HCT116 (cell line): ENCODE measurements around the gene DDAH1. TPM values are rescaled to one million over a fixed set of nuclear protein-coding genes. Genes with fewer than 3 reads are reported as not detected.
A peak's percentile ranks its signal among the peaks of the same experiment; 100 is the strongest.

ENCODE experiments used
- ATAC-seq: fragments of 200-7000 bp; cut with Tn5 transposase; 2 replicates; pipeline ENCODE4 v1.9.1; 2020; ENCODE audit warnings: mild to moderate bottlenecking, moderate library complexity
- BruUV-seq: library from RNA; stranded (reverse); fragments of 400-500 nt; replicated peaks from 2 replicates; lab custom pipeline; 2021; lab: Mats Ljungman, UMichigan
- CTCF ChIA-PET: fragments of 300-600 bp; sonication (Branson Sonifier 250); formaldehyde crosslinking; loops from one replicate; lab custom pipeline; 2021; ENCODE audit warnings: antibody characterized with exemption; lab: Charles Lee
- POLR2A ChIA-PET: fragments of 300-600, 350-600 bp; sonication (Branson Sonifier 250); formaldehyde crosslinking; loops from one replicate; lab custom pipeline; 2021; ENCODE audit warnings: antibody characterized with exemption; lab: Charles Lee
- RAD21 ChIA-PET, 2 experiments: fragments of 300-600 bp; sonication (Branson Sonifier 250); formaldehyde crosslinking; loops; one replicate each; lab custom pipeline; 2023; ENCODE audit warnings: low total read pairs in 2 of 2; ENCODE audit not compliant: uncharacterized antibody in 2 of 2, unreplicated experiment in 2 of 2, low non-redundant PET in 1 of 2; lab: Charles Lee
- DNase-seq: peaks from one replicate; pipeline ENCODE4 v3.0.0-alpha.2; 2010; ENCODE audit warnings: low read depth, low spot score
- H2AFZ ChIP-seq: fragments of 200-600 bp; shearing (Covaris generic), sonication (generic); 2 replicates; pipeline ENCODE4 v1.6.1; 2017; ENCODE audit warnings: low read depth, mixed run types, mixed read lengths, antibody characterized with exemption, low read length; ENCODE audit not compliant: poor library complexity, severe bottlenecking
- H3K27ac ChIP-seq: 2 replicates; pipeline ENCODE4 v1.5.1; 2012; ENCODE audit warnings: low read depth, low read length
- H3K27me3 ChIP-seq: fragments of 200-600 bp; sonication (generic); 2 replicates; pipeline ENCODE4 v1.6.1; 2016; ENCODE audit warnings: mixed run types, low read length, mixed read lengths; ENCODE audit not compliant: insufficient read depth
- H3K36me3 ChIP-seq, 2 experiments: fragments of 200-500 bp in 1 of 2; fragments of 200-600 bp in 1 of 2; sonication (Bioruptor generic) in 1 of 2; sonication (generic) in 1 of 2; 2 replicates each; pipeline versions ENCODE4 v1.5.1 to v1.6.1; 2014 to 2016; ENCODE audit warnings: low read length in 2 of 2, inconsistent platforms in 1 of 2, mixed read lengths in 1 of 2, mixed run types in 1 of 2; ENCODE audit not compliant: insufficient read depth in 2 of 2, control insufficient read depth in 1 of 2
- H3K4me1 ChIP-seq, 2 experiments: fragments of 200-600 bp in 1 of 2; sonication (generic) in 1 of 2; 2 replicates each; pipeline versions ENCODE4 v1.5.1 to v1.6.1; 2012 to 2017; ENCODE audit warnings: low read length in 2 of 2, inconsistent platforms in 1 of 2, mild to moderate bottlenecking in 1 of 2, mixed read lengths in 1 of 2, mixed run types in 1 of 2, moderate library complexity in 1 of 2; ENCODE audit not compliant: insufficient read depth in 2 of 2, control insufficient read depth in 1 of 2
- H3K4me2 ChIP-seq: fragments of 200-600 bp; sonication (generic); 2 replicates; pipeline ENCODE4 v1.6.1; 2017; ENCODE audit warnings: mixed run types, low read length, mixed read lengths
- H3K4me3 ChIP-seq, 2 experiments: fragments of 200-600 bp in 1 of 2; sonication (generic) in 1 of 2; replicated peaks in 1 of 2; 2 replicates each; pipeline ENCODE4 v1.5.1; 2011 to 2016; ENCODE audit warnings: low read length in 2 of 2, control low read depth in 1 of 2, low read depth in 1 of 2, mild to moderate bottlenecking in 1 of 2, mixed read lengths in 1 of 2, mixed run types in 1 of 2
- H3K79me2 ChIP-seq: fragments of 200-600 bp; sonication (generic); 2 replicates; pipeline ENCODE4 v1.6.1; 2017; ENCODE audit warnings: mild to moderate bottlenecking, mixed run types, low read length, moderate library complexity, mixed read lengths; ENCODE audit not compliant: insufficient read depth
- H3K9ac ChIP-seq: fragments of 200-600 bp; sonication (generic); 2 replicates; pipeline ENCODE4 v1.6.1; 2016; ENCODE audit warnings: low read length, mixed read lengths
- H3K9me2 ChIP-seq: fragments of 200-600 bp; sonication (generic), shearing (Covaris generic); 2 replicates; pipeline ENCODE4 v1.6.1; 2017; ENCODE audit warnings: mixed run types, mild to moderate bottlenecking, moderate library complexity; ENCODE audit not compliant: insufficient read depth
- H3K9me3 ChIP-seq, 2 experiments: fragments of 200-500 bp in 1 of 2; fragments of 200-600 bp in 1 of 2; sonication (Bioruptor generic) in 1 of 2; sonication (generic) in 1 of 2; 2 replicates each; pipeline ENCODE4 v1.6.1; 2014 to 2017; ENCODE audit warnings: low read length in 2 of 2, mixed read lengths in 2 of 2, inconsistent platforms in 1 of 2, low read depth in 1 of 2, mild to moderate bottlenecking in 1 of 2, mixed run types in 1 of 2, moderate library complexity in 1 of 2; ENCODE audit not compliant: control insufficient read depth in 1 of 2, insufficient read depth in 1 of 2
- H4K20me1 ChIP-seq: fragments of 200-600 bp; sonication (generic), shearing (Covaris generic); 2 replicates; pipeline ENCODE4 v1.6.1; 2017; ENCODE audit warnings: mixed run types, mild to moderate bottlenecking, moderate library complexity; ENCODE audit not compliant: insufficient read depth
- CBX3 ChIP-seq: IDR thresholded peaks from 2 replicates; pipeline ENCODE4 v1.6.1; 2012; ENCODE audit warnings: low read depth
- CTCF ChIP-seq, 3 experiments: fragments of 200-600 bp in 1 of 3; sonication (generic) in 1 of 3; IDR thresholded peaks in 2 of 3; conservative IDR thresholded peaks in 1 of 3; 2 replicates each; pipeline ENCODE4 v1.5.1; 2012 to 2017; ENCODE audit warnings: low read depth in 2 of 3, low read length in 2 of 3, antibody characterized with exemption in 1 of 3, borderline replicate concordance in 1 of 3, control low read depth in 1 of 3, mild to moderate bottlenecking in 1 of 3, mixed read lengths in 1 of 3, mixed run types in 1 of 3, moderate library complexity in 1 of 3; ENCODE audit not compliant: insufficient read depth in 1 of 3
- EGR1 ChIP-seq: IDR thresholded peaks from 2 replicates; pipeline ENCODE4 v1.6.1; 2012; ENCODE audit warnings: low read depth
- ELF1 ChIP-seq: IDR thresholded peaks from 2 replicates; pipeline ENCODE4 v1.6.1; 2012; ENCODE audit warnings: low read depth, borderline replicate concordance
- EZH2phosphoT487 ChIP-seq: fragments of 200-600 bp; IDR thresholded peaks from 2 replicates; pipeline ENCODE4 v1.6.1; 2018; ENCODE audit warnings: antibody characterized with exemption, borderline replicate concordance
- RAD21 ChIP-seq: IDR thresholded peaks from 2 replicates; pipeline ENCODE4 v1.6.1; 2012; ENCODE audit warnings: low read depth, mild to moderate bottlenecking
- REST ChIP-seq: IDR thresholded peaks from 2 replicates; pipeline ENCODE4 v1.6.1; 2012; ENCODE audit warnings: low read depth
- SIN3A ChIP-seq: IDR thresholded peaks from 2 replicates; pipeline ENCODE4 v1.6.1; 2012; ENCODE audit warnings: low read depth
- SP1 ChIP-seq: IDR thresholded peaks from 2 replicates; pipeline ENCODE4 v1.6.1; 2012; ENCODE audit warnings: low read depth
- TCF7L2 ChIP-seq: IDR thresholded peaks from 2 replicates; pipeline ENCODE4 v1.7.0; 2011; ENCODE audit warnings: borderline replicate concordance, inconsistent platforms; ENCODE audit not compliant: insufficient read depth, insufficient read length; ENCODE audit errors: extremely low read depth
- YY1 ChIP-seq: IDR thresholded peaks from 2 replicates; pipeline ENCODE4 v1.6.1; 2011; ENCODE audit warnings: low read length, low read depth, moderate library complexity, mild to moderate bottlenecking; ENCODE audit not compliant: insufficient replicate concordance; ENCODE audit errors: extremely low read depth
- ZFX ChIP-seq: fragments of 450-650 bp; IDR thresholded peaks from 2 replicates; pipeline ENCODE4 v1.6.1; 2017
- ZNF274 ChIP-seq: fragments of 200-500 bp; sonication (Bioruptor generic); IDR thresholded peaks from 2 replicates; pipeline ENCODE4 v1.6.1; 2014; ENCODE audit warnings: mild to moderate bottlenecking, low read depth, low read length, inconsistent platforms
- intact Hi-C: fragments of 100-400 bp; cut with micrococcal nuclease; formaldehyde crosslinking; loops from 2 replicates; pipeline ENCODE4 v1.10.0; 2022
- total RNA-seq: library from RNA; stranded (reverse); gene quantifications from one replicate; pipeline ENCODE4 v1.2.1, GENCODE V29; 2021; ENCODE audit not compliant: unreplicated experiment
- TF ChIP-seq, protein P1 (sequence below): IDR thresholded peaks from 2 replicates; pipeline ENCODE4 v1.6.1; 2012

DDAH1 gene
- total RNA-seq, 1 experiment from 2014 or later: 16.6 TPM

GRCh38 chr1:85330711-85331290, 134.2 kb downstream of the DDAH1 start:
- H2AFZ ChIP-seq: no peak overlapping the region
- ATAC-seq (no peak), DNase-seq (no peak)
- peak overlapping the region; percentile 39 for H3K9ac ChIP-seq
- ChIA-PET CTCF (no interaction called here), POLR2A (interaction anchor here (1.1 kb wide), 1 partner anchor 8 kb away, joined by 3 read pairs; no protein-coding TSS in a partner anchor), RAD21 (no interaction called here)
- BruUV-seq: no TSS peak
- peaks cover 52 to 54% of the 10 kb centered on the region in 2 experiments for H3K4me1 ChIP-seq
- no peaks in the 10 kb centered on the region for H3K79me2 ChIP-seq
- peaks cover 0 to 4% of the 10 kb centered on the region in 2 experiments; a peak in 1 of 4 replicates for H3K9me3 ChIP-seq
- no peaks in the 10 kb centered on the region; the same call in 1 of the 2 replicates for H3K9me2 ChIP-seq
- no peaks in the 10 kb centered on the region for H4K20me1 ChIP-seq
- no peaks in the 10 kb centered on the region for H3K27me3 ChIP-seq
- intact Hi-C loops: no loop called here
- TF ChIP-seq SIN3A: no peak
- no peak for TF ChIP-seq ZFX
- no peak for TF ChIP-seq SP1
- TF ChIP-seq RAD21: no peak
- no peaks in the 10 kb centered on the region for H3K36me3 ChIP-seq
- peak overlapping the region; percentile 64 for H3K4me2 ChIP-seq
- H3K27ac ChIP-seq: peak overlapping the region; percentile 42
- H3K4me3 ChIP-seq: peak overlapping the region in 1 of 2 experiments; percentile 15; a peak in 1 of 4 replicates

- POLR2A ChIA-PET: interaction anchor here (1.1 kb wide), 1 partner anchor 9 kb away, joined by 3 read pairs; no protein-coding TSS in a partner anchor
- no peaks in the 10 kb centered on the region; the same call in 1 of the 2 replicates for H3K9me2 ChIP-seq
- ATAC-seq (peak; percentile 39), DNase-seq (peak; percentile 67)
- H3K36me3 ChIP-seq: no peaks in the 10 kb centered on the region
- H3K4me3 ChIP-seq: peak overlapping the region in 1 of 2 experiments; percentile 15; a peak in 1 of 4 replicates
- H3K4me1 ChIP-seq: peaks cover 56 to 60% of the 10 kb centered on the region in 2 experiments
- CTCF ChIA-PET: no interaction called here
- H3K79me2 ChIP-seq: no peaks in the 10 kb centered on the region
- peak overlapping the region; percentile 42 for H3K27ac ChIP-seq
- intact Hi-C loops: no loop called here
- RAD21 ChIA-PET: no interaction called here
- H2AFZ ChIP-seq: no peak overlapping the region
- BruUV-seq: no TSS peak
- peak overlapping the region; percentile 39 for H3K9ac ChIP-seq
- peaks cover 0 to 4% of the 10 kb centered on the region in 2 experiments; a peak in 1 of 4 replicates for H3K9me3 ChIP-seq
- H3K27me3 ChIP-seq: no peaks in the 10 kb centered on the region
- peak overlapping the region; percentile 64 for H3K4me2 ChIP-seq
- no peaks in the 10 kb centered on the region for H4K20me1 ChIP-seq
- TF ChIP-seq CBX3: no peak
- TF ChIP-seq EGR1: no peak
- no peak for TF ChIP-seq ELF1
- TF ChIP-seq TCF7L2: no peak
- TF ChIP-seq CTCF (IDR thresholded peaks at IDR 0.05 in 2 of 3, conservative IDR thresholded peaks at IDR 0.05 in 1 of 3; ENCODE audit: borderline replicate concordance in 1 of 3, insufficient read depth in 1 of 3, low read depth in 2 of 3, low read length in 2 of 3): no peak
- no peak; the same call in 1 of the 2 replicates for TF ChIP-seq SP1
- TF ChIP-seq ZNF274: no peak
- TF ChIP-seq EZH2phosphoT487: no peak
- TF ChIP-seq, protein P1, sequence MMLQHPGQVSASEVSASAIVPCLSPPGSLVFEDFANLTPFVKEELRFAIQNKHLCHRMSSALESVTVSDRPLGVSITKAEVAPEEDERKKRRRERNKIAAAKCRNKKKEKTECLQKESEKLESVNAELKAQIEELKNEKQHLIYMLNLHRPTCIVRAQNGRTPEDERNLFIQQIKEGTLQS: no peak
- TF ChIP-seq YY1: no peak
- TF ChIP-seq REST: no peak
These were observed 134.7 kb downstream of the DDAH1 start for GRCh38 chr1:85330214-85330631.
